GM10248 (cell line): Measurements from ENCODE around the gene CST1.
"Not testable (repeated sequence)": the region's sequence is repeated elsewhere in the genome, so short reads cannot be mapped to it uniquely, and the experiment has no call there.

Experiments used
- CTCF ChIA-PET: fragments of 300-600 bp; sonication (Branson Sonifier 250); formaldehyde crosslinking; extraction: SDS; loops from one replicate; lab custom pipeline; 2021; ENCODE audit warnings: antibody characterized with exemption; lab: Yijun Ruan, JAX
- POLR2A ChIA-PET: fragments of 350-650 bp; sonication (Branson Sonifier 250); formaldehyde crosslinking; extraction: SDS; loops from one replicate; lab custom pipeline; 2020; ENCODE audit warnings: antibody characterized with exemption; lab: Yijun Ruan, JAX
- DNase-seq: peaks from one replicate; pipeline ENCODE4 v3.0.0; 2012; ENCODE audit errors: extremely low spot score
- CTCF ChIP-seq: IDR thresholded peaks from 2 replicates; pipeline ENCODE4 v1.5.1; 2012; ENCODE audit warnings: mild to moderate bottlenecking, low read depth; ENCODE audit errors: extremely low read depth, missing control alignments, control extremely low read depth

Gene CST1

DNA sequence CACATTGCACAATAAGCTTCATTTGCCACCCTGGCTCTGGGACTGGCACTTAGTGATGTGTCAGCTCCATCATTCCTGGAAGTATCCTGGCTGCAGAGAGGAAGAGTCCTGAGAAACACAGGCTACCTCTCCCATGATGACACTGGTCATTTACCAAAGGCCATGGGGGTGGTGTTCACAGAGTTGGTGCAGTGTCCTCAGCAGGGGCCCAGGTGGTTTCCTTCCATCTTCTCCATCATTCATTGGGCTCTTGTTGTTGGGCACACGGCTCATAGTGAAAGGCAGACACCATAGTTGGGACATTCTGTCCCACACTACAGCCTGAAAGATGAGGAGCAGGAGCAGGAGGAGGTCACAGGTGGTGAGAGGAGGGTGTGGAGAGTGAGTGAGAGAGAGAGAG, 15.8 kb upstream of the CST1 start:
- no peak for TF ChIP-seq CTCF
- CTCF ChIA-PET: no interaction called here
- DNase-seq: no peak
- POLR2A ChIA-PET: no interaction called here

DNA sequence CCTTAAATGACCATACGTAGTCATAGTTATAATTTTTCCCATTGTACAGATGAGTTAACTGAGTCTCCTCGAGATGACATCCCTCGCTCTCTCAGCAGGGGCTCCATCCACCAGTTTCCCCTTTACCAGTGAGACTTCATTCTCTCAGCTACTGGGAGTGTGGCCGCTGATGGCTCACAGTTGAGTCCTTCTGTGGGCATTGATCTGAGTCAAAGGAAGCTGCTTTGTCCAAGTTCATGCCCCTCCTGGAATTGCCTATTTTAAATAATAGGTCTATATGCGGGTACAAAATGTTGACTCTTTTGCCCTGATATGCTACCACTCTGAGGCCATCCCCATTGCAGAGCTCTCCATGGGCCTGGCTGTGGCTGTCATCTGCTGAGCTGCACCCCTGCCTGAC, 14.8 kb upstream of the CST1 start:
- ChIA-PET POLR2A (no interaction called here), CTCF (no interaction called here)
- DNase-seq: no peak
- no peak for TF ChIP-seq CTCF

DNA sequence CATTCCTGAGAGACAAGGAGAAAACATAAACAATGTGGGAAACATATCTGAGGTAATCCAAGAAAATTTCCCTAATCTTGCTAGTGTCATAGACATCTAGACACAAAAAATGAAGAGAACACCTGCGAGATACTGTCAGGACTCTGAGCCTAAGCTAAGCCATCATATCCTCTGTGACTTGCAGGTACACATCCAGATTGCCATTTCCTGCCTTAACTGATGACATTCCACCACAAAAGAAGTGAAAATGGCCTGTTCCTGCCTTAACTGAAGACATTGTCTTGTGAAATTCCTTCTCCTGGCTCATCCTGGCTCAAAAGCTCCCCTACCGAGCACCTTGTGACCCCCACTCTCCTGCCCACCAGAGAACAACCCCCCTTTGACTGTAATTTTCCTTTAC, 13.9 kb upstream of the CST1 start:
- CTCF ChIA-PET, DNase-seq, POLR2A ChIA-PET: not testable (repeated sequence)

- no peak for TF ChIP-seq CTCF
- DNase-seq: no peak
- POLR2A ChIA-PET: no interaction called here
- CTCF ChIA-PET: no interaction called here
Observed at GRCh38 chr20:23763345-23763744, 12.6 kb upstream of the CST1 start.

DNA sequence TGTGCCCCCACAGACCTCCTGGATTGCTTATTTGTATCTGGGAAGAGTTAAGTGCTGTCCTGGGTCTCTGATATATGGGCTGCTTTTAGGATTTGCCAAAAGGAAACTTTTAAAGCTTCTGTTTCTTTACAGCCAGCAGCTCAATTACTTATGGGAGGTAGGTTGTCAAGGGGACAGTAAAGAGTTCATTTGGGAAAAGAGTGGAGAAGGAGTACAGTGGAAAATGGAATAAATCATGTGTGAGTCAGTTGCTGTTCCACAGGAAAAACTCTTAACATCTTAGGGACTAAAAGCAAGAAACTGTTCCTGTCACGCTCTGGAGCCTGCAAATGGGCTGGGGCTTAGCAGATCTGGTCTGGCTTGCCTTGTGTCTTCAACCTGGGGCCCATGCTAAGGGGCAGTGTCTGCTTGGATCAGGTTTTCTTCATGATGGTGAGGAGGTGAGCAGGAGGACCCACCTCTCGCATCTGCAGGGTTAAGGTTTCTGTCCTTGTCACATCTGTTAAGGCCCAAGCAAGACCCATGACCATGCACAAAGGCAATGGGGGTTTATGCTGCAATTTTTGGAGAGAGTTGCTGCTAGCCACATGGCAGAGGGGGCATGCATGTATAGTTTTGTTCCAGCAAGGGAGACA, 8.7 kb upstream of the CST1 start:
- TF ChIP-seq CTCF: no peak
- ChIA-PET CTCF (no interaction called here), POLR2A (no interaction called here)
- no peak for DNase-seq

- CTCF ChIA-PET, POLR2A ChIA-PET, DNase-seq: not testable (repeated sequence)
Observed at GRCh38 chr20:23756792-23757191, 6.1 kb upstream of the CST1 start.

- CTCF ChIA-PET, DNase-seq, POLR2A ChIA-PET: not testable (repeated sequence)
Observed at GRCh38 chr20:23755131-23755611, 4.4 kb upstream of the CST1 start.

DNA sequence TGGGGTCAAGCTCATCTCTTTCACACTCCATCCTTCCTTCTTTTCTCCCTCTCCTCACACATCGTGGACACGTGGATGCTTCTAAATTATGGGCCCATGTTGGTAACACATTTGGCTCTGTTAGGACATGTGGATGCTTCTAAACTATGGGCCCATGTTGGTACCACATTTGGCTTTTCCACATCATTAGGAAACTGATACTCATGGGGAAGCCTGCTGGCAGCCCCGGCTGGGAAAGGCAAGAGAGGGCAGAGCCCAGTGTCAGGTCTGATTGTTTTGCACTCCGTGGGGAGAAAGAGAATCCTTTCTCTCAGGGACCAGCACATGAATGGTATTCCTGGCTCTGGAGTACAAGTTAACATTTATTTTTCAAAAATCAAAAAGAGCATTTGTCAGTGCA, 4.0 kb upstream of the CST1 start:
- TF ChIP-seq CTCF: no peak
- ChIA-PET CTCF (no interaction called here), POLR2A (no interaction called here)
- DNase-seq: no peak
